ENCODE measurements around the gene DBT.
"Not testable (repeated sequence)": the region's sequence is repeated elsewhere in the genome, so short reads cannot be mapped to it uniquely, and the experiment has no call there.

DBT gene

DNA sequence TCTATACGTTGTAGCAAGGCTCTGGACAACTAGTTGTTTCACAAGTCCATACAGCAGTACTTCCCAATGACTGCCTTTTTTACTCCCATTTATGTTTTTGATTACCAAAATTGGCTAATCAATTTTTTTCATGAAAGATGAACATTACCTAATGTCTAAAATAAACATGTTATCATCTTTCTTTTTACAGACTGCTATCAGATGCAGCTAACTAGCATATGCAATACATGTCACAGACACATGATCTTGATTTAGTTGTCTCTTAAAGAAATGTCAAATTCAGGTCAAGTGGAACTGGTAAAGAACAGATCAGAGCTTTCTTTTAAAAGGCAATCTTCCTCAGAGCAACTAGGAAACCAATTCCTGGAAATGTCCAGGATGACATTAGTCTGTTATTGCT, 630 bp upstream of the DBT start:
- no peak for DNase-seq

DNA sequence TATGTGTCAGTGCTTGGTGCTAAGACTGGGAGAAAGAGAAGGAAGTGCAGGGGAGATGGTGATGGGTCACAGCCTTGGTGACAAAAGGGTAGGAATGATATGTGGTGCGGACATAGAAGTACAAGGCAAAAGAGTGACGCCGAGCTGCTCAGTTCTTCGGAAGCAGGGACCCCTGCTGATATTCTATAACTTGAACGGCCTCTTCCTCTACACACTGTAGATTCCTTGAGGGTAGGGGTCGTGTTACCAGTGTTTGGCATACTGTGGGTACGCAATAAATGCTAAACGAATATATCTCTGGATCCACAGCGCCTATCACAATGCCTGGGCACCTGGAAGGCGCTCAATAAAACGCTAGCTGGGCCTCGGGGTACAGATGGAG, 488 bp downstream of the DBT start:
- DNase-seq: no peak

DNA sequence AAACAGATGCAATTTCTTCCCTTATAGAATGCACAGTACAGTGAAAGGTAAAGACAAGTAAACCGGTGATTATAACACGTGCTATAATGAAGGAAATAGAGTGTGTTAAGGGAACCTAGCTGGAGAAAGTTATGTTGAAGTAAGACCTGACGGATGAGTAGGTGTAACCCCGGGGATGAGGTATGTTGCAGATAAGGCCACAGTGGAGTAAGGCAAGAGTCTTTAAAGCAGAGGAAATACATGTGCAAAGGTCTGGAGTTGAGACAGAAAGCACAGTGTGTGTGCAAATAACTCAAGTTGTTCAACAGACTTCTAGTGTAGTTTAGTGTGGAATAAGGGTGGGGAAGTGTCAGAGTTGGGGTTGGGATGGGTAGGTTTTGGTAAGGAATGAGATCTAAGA, 2.9 kb downstream of the DBT start:
- DNase-seq: no peak

- no peak for DNase-seq
Measured at GRCh38 chr1:100240631-100241030, 9.0 kb downstream of the DBT start.

- DNase-seq: no peak
Measured at GRCh38 chr1:100239961-100240360, 9.7 kb downstream of the DBT start.

- DNase-seq: no peak
Measured at GRCh38 chr1:100237091-100237490, 12.5 kb downstream of the DBT start.

DNA sequence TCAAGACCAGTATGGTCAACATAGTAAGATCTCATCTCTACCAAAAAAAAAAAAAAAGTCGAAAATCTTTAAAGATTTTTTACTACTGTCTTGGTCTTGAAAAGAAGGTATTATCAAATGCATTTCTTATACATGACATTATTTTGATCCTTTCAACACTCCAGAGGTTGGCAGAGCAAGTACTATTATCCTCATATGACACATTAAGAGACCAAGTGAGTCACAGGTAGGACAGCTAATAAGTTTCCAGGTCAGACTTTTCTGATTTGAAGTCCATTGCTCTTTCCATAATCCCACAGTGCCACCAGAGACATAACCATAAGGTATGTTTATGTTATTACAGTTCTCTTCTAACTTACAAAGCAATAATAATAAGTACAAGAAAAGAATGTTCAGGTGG, 15.2 kb downstream of the DBT start:
- DNase-seq: no peak

- DNase-seq: not testable (repeated sequence)
Measured at GRCh38 chr1:100233566-100233965, 16.1 kb downstream of the DBT start.

DNA sequence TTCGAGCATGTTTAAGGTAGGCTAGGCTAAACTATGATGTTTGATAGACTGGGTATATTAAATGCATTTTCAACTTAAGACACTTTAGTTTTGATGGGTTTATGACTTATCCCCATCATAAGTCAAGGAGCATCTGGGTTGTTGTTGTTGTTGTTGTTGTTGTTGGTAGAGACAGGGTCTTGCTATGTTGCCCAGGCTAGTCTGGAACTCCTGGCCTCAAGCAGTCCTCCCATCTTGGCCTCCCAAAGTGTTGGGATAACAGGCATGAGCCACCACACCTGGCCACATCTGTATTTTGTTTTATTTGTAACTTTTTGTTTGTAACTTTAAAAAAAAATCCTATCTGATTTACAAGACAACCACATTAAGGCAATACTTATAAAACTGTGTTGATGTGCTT, 17.5 kb downstream of the DBT start:
- DNase-seq: no peak

DNA sequence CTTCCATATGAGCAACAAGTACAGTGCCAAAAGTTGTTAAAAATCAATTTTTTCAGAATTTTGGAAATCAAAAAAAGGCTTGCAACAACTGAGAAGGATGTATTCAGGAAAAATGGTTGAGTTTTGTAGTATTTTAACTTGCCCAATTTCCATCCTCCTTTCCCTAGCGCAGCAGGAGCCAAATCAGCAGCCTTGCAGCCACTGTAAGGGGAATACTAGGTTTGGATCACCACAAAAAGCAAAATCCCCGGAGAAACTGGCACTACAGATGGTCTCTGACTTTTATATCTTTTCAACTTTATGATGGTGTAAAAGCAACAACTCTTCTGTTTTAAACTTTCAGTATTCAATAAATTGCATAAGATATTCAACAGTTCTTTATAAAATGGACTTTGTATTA, 17.9 kb downstream of the DBT start:
- DNase-seq: no peak

- no peak for DNase-seq
Measured at GRCh38 chr1:100230765-100231164, 18.9 kb downstream of the DBT start.

- DNase-seq: no peak
Measured at GRCh38 chr1:100229681-100230443, 19.8 kb downstream of the DBT start.

DNA sequence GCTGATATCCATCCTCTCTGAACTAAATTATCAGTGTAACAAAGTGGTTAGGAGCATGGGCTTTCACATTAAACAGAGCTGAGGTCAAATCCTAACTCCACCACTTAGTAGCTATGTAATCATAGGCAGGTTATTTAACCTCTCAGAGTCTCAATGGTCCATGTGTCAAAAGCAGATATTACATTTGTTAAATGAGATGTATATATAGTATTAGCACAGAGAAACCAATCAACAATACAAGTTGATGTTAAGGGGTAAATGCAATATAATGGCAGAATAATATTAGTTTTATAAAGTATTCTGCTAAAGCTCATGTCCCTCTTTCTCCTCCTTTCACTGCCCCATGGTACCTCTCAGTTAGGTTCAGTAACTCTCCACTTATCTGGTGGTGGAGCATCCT, 27.2 kb downstream of the DBT start:
- DNase-seq: no peak

DNA sequence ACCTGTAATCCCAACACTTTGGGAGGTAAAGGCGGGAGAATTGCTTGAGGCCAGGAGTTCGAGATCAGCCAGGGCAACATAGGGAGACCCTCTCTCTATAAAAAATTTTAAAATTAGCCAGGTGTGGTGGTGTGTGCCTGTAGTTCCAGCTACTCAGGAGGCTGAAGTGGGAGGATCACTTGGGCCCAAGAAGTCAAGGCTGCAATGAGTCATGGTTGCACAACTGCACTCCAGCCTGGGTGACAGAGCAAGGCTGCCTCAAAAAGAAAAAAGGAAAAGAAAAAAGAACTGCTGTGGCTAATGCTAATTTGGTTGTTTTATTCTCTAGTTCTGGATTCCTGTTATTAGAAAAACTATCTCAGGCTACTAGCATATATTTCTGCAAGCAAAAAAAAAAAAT, 29.8 kb downstream of the DBT start:
- DNase-seq: no peak

- DNase-seq: no peak
Measured at GRCh38 chr1:100219457-100219856, 30.2 kb downstream of the DBT start.

- DNase-seq: no peak
Measured at GRCh38 chr1:100217834-100218233, 31.8 kb downstream of the DBT start.

GRCh38 chr1:100215101-100215500, 34.5 kb downstream of the DBT start:
- DNase-seq: no peak

DNA sequence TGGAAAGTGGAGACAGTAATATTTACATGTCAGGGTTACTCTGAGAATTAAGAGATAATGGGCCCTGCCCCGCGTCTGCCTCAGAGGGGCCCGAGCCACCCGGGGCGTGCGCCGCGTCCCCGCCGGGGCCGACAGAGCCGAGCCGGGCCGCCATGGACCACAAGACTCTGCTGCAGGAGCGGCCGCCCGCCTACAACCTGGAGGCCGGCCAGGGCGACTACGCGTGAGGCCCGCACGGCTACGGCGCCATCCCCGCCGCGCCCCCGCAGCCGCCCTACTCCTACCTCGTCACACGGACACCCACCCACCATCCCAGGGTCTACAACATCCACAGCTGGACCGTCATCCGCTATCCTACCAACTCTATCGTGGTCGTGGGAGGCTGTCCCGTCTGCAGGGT, 36.5 kb downstream of the DBT start:
- DNase-seq: no peak

DNA sequence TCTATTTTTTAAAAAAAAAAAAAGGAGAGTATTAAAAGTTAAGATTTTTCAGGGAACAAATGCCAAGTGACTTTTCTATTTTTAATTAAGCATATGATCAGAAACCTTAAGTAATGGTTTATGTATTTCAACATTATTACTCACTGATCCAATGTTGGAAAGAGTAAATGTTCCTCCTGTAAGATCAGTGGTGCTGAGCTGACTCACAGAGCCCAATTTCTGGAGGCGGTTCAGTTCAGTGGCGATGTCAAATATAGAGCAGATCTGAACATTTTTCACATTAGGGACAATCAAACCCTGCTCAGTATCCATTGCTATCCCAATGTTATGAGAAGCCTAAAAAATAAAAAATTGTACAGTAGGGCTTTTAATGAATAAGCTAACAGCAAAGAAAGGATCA, 43.3 kb downstream of the DBT start:
- no peak for DNase-seq

DNA sequence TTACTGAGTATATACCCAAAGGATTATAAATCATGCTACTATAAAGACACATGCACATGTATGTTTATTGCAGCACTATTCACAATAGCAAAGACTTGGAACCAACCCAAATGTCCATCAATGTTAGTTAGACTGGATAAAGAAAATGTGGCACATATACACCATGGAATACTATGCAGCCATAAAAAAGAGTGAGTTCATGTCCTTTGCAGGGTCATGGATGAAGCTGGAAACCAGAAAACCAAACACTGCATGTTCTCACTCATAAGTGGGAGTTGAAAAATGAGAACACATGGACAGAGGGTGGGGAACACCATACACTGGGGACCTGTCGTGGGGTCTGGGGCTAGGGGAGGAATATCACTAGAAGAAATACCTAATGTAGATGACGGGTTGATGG, 44.0 kb downstream of the DBT start:
- not testable (repeated sequence) for DNase-seq

DNA sequence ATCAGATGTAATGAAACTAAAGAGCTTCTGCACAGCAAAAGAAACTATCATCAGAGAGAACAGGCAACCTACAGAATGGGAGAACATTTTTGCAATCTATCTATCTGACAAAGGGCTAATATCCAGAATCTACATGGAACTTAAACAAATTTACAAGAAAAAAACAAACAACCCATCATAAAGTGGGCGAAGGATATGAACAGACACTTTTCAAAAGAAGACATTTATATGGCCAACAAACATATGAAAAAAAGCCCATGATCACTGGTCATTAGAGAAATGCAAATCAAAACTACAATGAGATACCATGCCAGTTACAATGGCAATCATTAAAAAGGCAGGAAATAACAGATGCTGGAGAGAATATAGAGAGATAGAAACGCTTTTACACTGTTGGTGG, 44.5 kb downstream of the DBT start:
- not testable (repeated sequence) for DNase-seq

- DNase-seq: not testable (repeated sequence)
Measured at GRCh38 chr1:100202703-100203102, 46.9 kb downstream of the DBT start.

DNA sequence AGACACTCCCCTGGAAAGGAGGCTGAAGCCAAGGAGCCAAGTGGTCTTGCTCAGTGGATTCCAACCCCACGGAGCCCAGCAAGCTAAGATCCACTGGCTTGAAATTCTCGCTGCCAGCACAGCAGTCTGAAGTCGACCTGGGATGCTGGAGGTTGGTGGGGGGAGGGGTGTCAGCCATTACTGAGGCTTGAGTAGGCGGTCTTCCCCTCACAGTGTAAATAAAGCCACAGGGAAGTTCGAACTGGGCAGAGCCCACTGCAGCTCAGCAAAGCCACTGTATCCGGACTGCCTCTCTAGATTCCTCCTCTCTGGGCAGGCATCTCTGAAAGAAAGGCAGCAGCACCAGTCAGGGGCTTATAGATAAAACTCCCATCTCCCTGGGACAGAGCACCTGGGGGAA, 49.6 kb downstream of the DBT start:
- DNase-seq: not testable (repeated sequence)

- no peak for DNase-seq
Measured at GRCh38 chr1:100198596-100198995, 51.0 kb downstream of the DBT start.

DNA sequence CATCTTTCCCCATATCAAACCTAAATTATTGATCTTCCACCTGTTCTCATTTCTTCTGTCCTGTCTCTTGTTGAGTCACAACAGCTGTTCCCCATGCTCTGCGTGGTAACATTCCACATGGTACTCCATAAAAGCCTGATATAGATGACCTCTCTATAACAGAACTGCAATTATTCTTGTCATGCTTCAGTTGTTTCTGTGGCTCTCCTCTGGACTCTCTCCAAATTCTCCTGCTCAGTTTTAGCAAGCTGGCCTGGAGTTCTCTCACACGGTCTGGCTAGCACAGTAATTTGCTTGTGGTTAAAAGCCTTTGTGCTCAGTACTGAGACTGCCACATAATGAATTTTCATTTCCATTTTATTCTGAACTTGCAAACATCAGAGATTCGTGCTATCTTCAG, 61.0 kb downstream of the DBT start:
- DNase-seq: no peak

DNA sequence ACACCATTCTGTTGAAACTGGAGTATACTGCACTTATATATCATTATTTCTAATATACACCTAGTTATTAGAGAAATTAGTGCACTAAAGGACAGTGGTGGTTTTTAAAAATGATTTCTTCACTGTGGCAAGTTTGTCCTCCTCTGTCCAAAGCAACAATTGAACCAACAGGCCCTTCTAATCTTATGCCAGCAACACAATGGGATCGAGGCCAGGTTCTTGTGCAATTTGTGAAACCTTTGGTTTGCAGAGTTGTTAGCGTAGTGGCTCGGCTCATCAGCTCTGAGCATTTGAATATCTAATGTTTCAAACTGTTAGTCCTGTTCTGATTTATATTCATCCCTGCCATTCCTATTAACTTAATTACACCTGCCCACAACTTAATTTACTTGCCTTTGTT, 61.7 kb downstream of the DBT start:
- DNase-seq: no peak

All from stimulated activated CD4-positive, alpha-beta T cell treated with anti-CD3 and anti-CD28 coated beads, Interleukin-12 subunit alpha, Interleukin-12 subunit beta, amount 100 ng/mL, for 4 hours (primary cell).